K562 (cell line): Measurements from ENCODE around the gene ERCC4. TPM values are rescaled to one million over a fixed set of nuclear protein-coding genes. Genes with fewer than 3 reads are reported as not detected.

Experiments used
- BRD4 ChIP-seq: fragments of 200-600 bp; sonication (generic); IDR thresholded peaks from 2 replicates; pipeline ENCODE4 v1.6.1; 2017; ENCODE audit warnings: inconsistent platforms
- CHD4 ChIP-seq: fragments of 200-600 bp; sonication (generic); IDR thresholded peaks from 3 replicates; pipeline ENCODE4 v1.6.1; 2012; ENCODE audit warnings: low read depth, mild to moderate bottlenecking, mixed read lengths, low read length, inconsistent platforms; ENCODE audit not compliant: insufficient read depth, insufficient replicate concordance, poor library complexity, severe bottlenecking
- DACH1 ChIP-seq: fragments of 450-650 bp; IDR thresholded peaks from 2 replicates; pipeline ENCODE4 v1.6.1; 2018; ENCODE audit not compliant: partially characterized antibody
- HNRNPLL ChIP-seq: fragments of 200-400 bp; formaldehyde crosslinking; IDR thresholded peaks from 2 replicates; pipeline ENCODE4 v1.6.1; 2017; ENCODE audit warnings: low read length, low read depth, mild to moderate bottlenecking; ENCODE audit not compliant: poor library complexity, severe bottlenecking
- L3MBTL2 ChIP-seq: fragments of 450-650 bp; IDR thresholded peaks from 2 replicates; pipeline ENCODE4 v1.6.1; 2016; ENCODE audit warnings: mild to moderate bottlenecking, moderate library complexity
- LARP7 ChIP-seq: fragments of 450-650 bp; IDR thresholded peaks from 2 replicates; pipeline ENCODE4 v1.6.1; 2016
- NR3C1 ChIP-seq: sonication (generic); formaldehyde crosslinking; IDR thresholded peaks from 2 replicates; pipeline ENCODE4 v1.8.1; 2022; ENCODE audit warnings: missing genetic modification reagents
- RFX1 ChIP-seq: fragments of 450-650 bp; IDR thresholded peaks from 2 replicates; pipeline ENCODE4 v1.6.1; 2016; ENCODE audit warnings: mild to moderate bottlenecking, moderate library complexity
- SETDB1 ChIP-seq: IDR thresholded peaks from one replicate; pipeline ENCODE4 v1.6.1; 2012; ENCODE audit warnings: low read length, control low read depth, inconsistent platforms
- TCF7 ChIP-seq: sonication (generic); IDR thresholded peaks from 2 replicates; pipeline ENCODE4 v1.6.1; 2016; ENCODE audit warnings: antibody characterized with exemption, borderline replicate concordance
- TCFL5 ChIP-seq: fragments of 250-450 bp; sonication (Bioruptor Pico); conservative IDR thresholded peaks from 2 replicates; pipeline ENCODE4 v1.6.1; 2021; ENCODE audit warnings: mild to moderate bottlenecking, moderate library complexity, matching md5 sums
- TEAD1 ChIP-seq, 2 experiments: fragments of 450-650 bp in 1 of 2; sonication (generic) in 1 of 2; formaldehyde crosslinking; IDR thresholded peaks; 2 replicates each; pipeline versions ENCODE4 v1.4.0 to v1.8.0; 2020 to 2022; ENCODE audit warnings: mild to moderate bottlenecking in 2 of 2, missing genetic modification reagents in 1 of 2
- ZFPM2 ChIP-seq: fragments of 250-450 bp; sonication (Bioruptor Pico); IDR thresholded peaks from 2 replicates; pipeline ENCODE4 v1.5.1; 2022; ENCODE audit warnings: mild to moderate bottlenecking
- ZNF133 ChIP-seq: fragments of 250-450 bp; sonication (Bioruptor Pico); IDR thresholded peaks from 2 replicates; pipeline ENCODE4 v1.4.0; 2020; ENCODE audit warnings: mild to moderate bottlenecking
- polyA plus RNA-seq, 8 experiments: library from polyadenylated mRNA; depleted of rRNA in 4 of 8; stranded (reverse) in 5 of 8; unstranded in 3 of 8; fragments of >200 nt; fragmentation: Nextera tagmentation in 2 of 8; fragmentation: Illumina TruSeq in 1 of 8; extraction: Ambion mirVana in 2 of 8; extraction: Trizol in 1 of 8; gene quantifications; 2 replicates each; pipeline versions ENCODE4 v1.2.1 to v1.2.3, GENCODE V29; 2011 to 2014; ENCODE audit warnings: inconsistent platforms in 1 of 8, missing spikeins in 1 of 8
- total RNA-seq, 7 experiments: library from RNA; depleted of rRNA in 6 of 7; stranded (reverse); fragments of >200 nt in 6 of 7; fragmentation: Illumina TruSeq in 2 of 7; extraction: Trizol in 2 of 7; gene quantifications; 2 replicates each; pipeline versions ENCODE4 v1.2.1 to v1.2.3, GENCODE V29; 2011 to 2021; ENCODE audit warnings: low replicate concordance in 1 of 7
- TF ChIP-seq, protein P1 (sequence below): fragments of 450-650 bp; IDR thresholded peaks from 2 replicates; pipeline ENCODE4 v1.6.1; 2018; ENCODE audit not compliant: partially characterized antibody
- TF ChIP-seq, protein P2 (sequence below): fragments of 450-650 bp; formaldehyde crosslinking; IDR thresholded peaks from 2 replicates; pipeline ENCODE4 v1.4.0; 2022; ENCODE audit warnings: mild to moderate bottlenecking, moderate library complexity
- TF ChIP-seq, protein P3 (sequence below): fragments of 450-650 bp; IDR thresholded peaks from 2 replicates; pipeline ENCODE4 v1.6.1; 2017; ENCODE audit warnings: antibody characterized with exemption
- TF ChIP-seq, protein P4 (sequence below): fragments of 250-450 bp; sonication (Bioruptor Pico); IDR thresholded peaks from 2 replicates; pipeline ENCODE4 v1.5.0; 2021; ENCODE audit warnings: mild to moderate bottlenecking, moderate library complexity

The ERCC4 gene
- total and polyA plus RNA-seq, 9 of the 15 experiments (the other 6 are each of a cell fraction or from before 2014, with no cell fraction given): 3.7 to 10.5 (median 6.0) TPM

DNA sequence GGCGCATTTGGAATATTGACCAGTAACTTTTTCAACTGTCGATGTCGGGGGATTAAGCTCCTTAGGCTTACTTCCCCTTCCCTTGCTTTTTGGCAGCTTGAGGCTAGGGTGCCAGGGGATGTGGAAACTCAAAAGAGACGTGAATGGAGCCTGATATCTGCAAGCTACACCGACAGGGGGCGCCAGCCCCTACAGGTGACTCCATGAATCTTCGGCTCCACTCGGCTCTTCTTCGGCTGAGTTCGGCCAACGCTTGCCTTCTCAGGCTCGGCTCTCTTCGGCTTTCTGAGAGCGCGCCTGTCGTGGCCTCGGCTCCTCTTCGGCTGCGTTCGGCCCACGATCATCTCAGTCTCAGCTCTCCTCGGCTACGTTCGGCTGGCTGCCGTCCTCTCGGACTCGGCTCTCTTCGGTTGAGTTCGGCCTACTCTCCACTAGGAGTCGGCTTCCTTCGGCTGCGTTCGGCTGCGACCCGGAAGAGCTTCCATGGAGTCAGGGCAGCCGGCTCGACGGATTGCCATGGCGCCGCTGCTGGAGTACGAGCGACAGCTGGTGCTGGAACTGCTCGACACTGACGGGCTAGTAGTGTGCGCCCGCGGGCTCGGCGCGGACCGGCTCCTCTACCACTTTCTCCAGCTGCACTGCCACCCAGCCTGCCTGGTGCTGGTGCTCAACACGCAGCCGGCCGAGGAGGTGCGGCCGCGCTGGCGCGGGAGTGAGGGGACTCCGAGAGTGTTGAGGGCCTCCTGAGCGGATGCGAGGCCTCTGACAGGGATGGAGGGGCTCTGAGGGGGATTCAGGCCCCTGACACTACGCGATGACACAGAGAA lies at the start of gene ERCC4 (continued):
- TF ChIP-seq, protein P1, sequence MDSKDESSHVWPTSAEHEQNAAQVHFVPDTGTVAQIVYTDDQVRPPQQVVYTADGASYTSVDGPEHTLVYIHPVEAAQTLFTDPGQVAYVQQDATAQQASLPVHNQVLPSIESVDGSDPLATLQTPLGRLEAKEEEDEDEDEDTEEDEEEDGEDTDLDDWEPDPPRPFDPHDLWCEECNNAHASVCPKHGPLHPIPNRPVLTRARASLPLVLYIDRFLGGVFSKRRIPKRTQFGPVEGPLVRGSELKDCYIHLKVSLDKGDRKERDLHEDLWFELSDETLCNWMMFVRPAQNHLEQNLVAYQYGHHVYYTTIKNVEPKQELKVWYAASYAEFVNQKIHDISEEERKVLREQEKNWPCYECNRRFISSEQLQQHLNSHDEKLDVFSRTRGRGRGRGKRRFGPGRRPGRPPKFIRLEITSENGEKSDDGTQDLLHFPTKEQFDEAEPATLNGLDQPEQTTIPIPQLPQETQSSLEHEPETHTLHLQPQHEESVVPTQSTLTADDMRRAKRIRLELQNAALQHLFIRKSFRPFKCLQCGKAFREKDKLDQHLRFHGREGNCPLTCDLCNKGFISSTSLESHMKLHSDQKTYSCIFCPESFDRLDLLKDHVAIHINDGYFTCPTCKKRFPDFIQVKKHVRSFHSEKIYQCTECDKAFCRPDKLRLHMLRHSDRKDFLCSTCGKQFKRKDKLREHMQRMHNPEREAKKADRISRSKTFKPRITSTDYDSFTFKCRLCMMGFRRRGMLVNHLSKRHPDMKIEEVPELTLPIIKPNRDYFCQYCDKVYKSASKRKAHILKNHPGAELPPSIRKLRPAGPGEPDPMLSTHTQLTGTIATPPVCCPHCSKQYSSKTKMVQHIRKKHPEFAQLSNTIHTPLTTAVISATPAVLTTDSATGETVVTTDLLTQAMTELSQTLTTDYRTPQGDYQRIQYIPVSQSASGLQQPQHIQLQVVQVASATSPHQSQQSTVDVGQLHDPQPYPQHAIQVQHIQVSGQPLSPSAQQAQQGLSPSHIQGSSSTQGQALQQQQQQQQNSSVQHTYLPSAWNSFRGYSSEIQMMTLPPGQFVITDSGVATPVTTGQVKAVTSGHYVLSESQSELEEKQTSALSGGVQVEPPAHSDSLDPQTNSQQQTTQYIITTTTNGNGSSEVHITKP: no peak
- TF ChIP-seq TEAD1 (CRISPR knock-in tag; IDR thresholded peaks at IDR 0.05) (peak in 1 of 2 experiments; percentile 35; a peak in 1 of 4 replicates), TCFL5 (CRISPR knock-in tag) (no peak), ZFPM2 (CRISPR knock-in tag) (no peak), TCF7 (no peak), DACH1 (no peak), ZNF133 (CRISPR knock-in tag) (no peak), NR3C1 (CRISPR knock-in tag) (no peak), CHD4 (no peak), BRD4 (no peak), SETDB1 (no peak), HNRNPLL (peak; percentile 17), RFX1 (peak; percentile 70), L3MBTL2 (0 out of 2 replicates have a peak, but pooled peaks have one; percentile 32), LARP7 (no peak)
- TF ChIP-seq, protein P2, sequence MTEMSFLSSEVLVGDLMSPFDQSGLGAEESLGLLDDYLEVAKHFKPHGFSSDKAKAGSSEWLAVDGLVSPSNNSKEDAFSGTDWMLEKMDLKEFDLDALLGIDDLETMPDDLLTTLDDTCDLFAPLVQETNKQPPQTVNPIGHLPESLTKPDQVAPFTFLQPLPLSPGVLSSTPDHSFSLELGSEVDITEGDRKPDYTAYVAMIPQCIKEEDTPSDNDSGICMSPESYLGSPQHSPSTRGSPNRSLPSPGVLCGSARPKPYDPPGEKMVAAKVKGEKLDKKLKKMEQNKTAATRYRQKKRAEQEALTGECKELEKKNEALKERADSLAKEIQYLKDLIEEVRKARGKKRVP: no peak
- TF ChIP-seq, protein P3, sequence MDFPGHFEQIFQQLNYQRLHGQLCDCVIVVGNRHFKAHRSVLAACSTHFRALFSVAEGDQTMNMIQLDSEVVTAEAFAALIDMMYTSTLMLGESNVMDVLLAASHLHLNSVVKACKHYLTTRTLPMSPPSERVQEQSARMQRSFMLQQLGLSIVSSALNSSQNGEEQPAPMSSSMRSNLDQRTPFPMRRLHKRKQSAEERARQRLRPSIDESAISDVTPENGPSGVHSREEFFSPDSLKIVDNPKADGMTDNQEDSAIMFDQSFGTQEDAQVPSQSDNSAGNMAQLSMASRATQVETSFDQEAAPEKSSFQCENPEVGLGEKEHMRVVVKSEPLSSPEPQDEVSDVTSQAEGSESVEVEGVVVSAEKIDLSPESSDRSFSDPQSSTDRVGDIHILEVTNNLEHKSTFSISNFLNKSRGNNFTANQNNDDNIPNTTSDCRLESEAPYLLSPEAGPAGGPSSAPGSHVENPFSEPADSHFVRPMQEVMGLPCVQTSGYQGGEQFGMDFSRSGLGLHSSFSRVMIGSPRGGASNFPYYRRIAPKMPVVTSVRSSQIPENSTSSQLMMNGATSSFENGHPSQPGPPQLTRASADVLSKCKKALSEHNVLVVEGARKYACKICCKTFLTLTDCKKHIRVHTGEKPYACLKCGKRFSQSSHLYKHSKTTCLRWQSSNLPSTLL: no peak
- TF ChIP-seq, protein P4, sequence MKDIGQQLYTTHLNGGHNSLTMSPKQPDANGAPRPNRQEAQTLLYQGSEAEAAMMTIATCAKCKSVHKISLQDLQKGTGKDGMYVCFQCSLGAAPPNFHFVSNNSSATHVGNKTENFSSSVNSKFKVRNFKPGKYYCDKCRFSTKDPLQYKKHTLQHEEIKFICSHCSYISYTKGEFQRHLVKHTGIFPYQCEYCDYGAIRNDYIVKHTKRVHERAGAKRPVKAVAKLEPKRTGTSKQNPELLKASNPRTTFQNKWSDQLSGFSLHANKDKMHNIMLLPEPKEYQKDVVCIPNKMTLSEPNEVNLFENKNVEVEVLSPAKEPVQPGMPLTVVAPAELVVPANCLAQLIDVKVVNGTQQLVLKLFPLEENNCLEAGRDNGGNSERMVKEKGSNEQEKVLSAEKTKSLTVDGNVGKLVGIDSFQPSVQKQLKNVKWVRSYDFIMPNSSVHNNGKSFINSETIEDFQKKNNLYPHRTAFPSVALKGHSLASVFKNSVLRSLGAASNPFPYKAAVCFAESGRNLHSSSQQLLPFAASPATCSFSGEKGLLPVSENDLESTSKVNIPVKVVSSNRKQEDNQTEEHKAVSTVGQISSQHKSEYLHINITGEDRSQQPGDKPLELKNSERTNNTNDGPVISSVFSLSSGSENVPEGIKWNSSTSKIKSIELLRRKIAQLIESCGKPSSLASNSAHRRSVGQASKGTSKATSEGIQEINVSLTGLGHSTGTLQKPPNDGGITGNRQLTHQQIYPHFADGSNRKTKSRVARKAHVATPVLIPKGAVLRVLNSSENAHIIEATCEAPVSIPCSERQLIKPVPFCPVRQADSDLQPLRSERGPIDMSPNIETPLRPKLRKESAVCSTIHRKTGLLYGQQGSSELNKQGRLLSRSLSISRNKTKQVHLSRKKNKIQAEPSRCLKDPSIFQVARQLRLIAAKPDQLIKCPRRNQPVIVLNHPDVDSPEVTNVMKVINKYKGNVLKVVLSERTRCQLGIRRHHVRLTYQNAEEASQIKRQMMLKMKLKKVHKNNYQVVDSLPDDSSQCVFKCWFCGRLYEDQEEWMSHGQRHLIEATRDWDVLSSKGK: no peak
